ENCODE results near the gene DLGAP4.
A peak's percentile ranks its signal among the peaks of the same experiment; 100 is the strongest.
"Not testable (repeated sequence)": the region's sequence is repeated elsewhere in the genome, so short reads cannot be mapped to it uniquely, and the experiment has no call there.

The DLGAP4 gene

GRCh38 chr20:36474563-36474962 lies 168.4 kb downstream of the DLGAP4 start:
- no peak for DNase-seq (ENCODE audit: low read depth)
- H3K4me3 ChIP-seq (ENCODE audit: low read depth, low read length): no peak overlapping the region
- no peak for TF ChIP-seq CTCF (IDR thresholded peaks at IDR 0.05; ENCODE audit: low read depth, low read length, missing control alignments)
- in situ Hi-C loops (cut with HindIII; ENCODE audit: low sequenced_read_pairs): no loop called here

- not testable (repeated sequence) for DNase-seq (ENCODE audit: low read depth); H3K4me3 ChIP-seq (ENCODE audit: low read depth, low read length)
- in situ Hi-C loops (cut with HindIII; ENCODE audit: low sequenced_read_pairs): loop anchor here (25.0 kb wide), 1 partner anchor 287 kb away; the partner anchor contains the start of gene DSN1
These were observed 168.9 kb downstream of the DLGAP4 start for GRCh38 chr20:36475054-36475453.

- H3K4me3 ChIP-seq (ENCODE audit: low read depth, low read length): no peak overlapping the region
- in situ Hi-C loops (cut with HindIII; ENCODE audit: low sequenced_read_pairs): loop anchor here (25.0 kb wide), 1 partner anchor 285 kb away; the partner anchor contains the start of gene DSN1
- DNase-seq (ENCODE audit: low read depth): no peak
- no peak for TF ChIP-seq CTCF (IDR thresholded peaks at IDR 0.05; ENCODE audit: low read depth, low read length, missing control alignments)
These were observed 171.3 kb downstream of the DLGAP4 start for GRCh38 chr20:36477475-36477874.

GRCh38 chr20:36478137-36478905 lies 172.2 kb downstream of the DLGAP4 start:
- peak; percentile 4 for TF ChIP-seq CTCF (IDR thresholded peaks at IDR 0.05; ENCODE audit: low read depth, low read length, missing control alignments)
- no peak for DNase-seq (ENCODE audit: low read depth)
- no peak overlapping the region for H3K4me3 ChIP-seq (ENCODE audit: low read depth, low read length)
- in situ Hi-C loops (cut with HindIII; ENCODE audit: low sequenced_read_pairs): loop anchor here (25.0 kb wide), 1 partner anchor 284 kb away; the partner anchor contains the start of gene DSN1

GRCh38 chr20:36479938-36480337 lies 173.8 kb downstream of the DLGAP4 start:
- no peak overlapping the region for H3K4me3 ChIP-seq (ENCODE audit: low read depth, low read length)
- TF ChIP-seq CTCF (IDR thresholded peaks at IDR 0.05; ENCODE audit: low read depth, low read length, missing control alignments): no peak
- in situ Hi-C loops (cut with HindIII; ENCODE audit: low sequenced_read_pairs): loop anchor here (25.0 kb wide), 1 partner anchor 282 kb away; the partner anchor contains the start of gene DSN1
- no peak for DNase-seq (ENCODE audit: low read depth)

- no peak for TF ChIP-seq CTCF (IDR thresholded peaks at IDR 0.05; ENCODE audit: low read depth, low read length, missing control alignments)
- in situ Hi-C loops (cut with HindIII; ENCODE audit: low sequenced_read_pairs): loop anchor here (25.0 kb wide), 1 partner anchor 282 kb away; the partner anchor contains the start of gene DSN1
- DNase-seq (ENCODE audit: low read depth): no peak
- H3K4me3 ChIP-seq (ENCODE audit: low read depth, low read length): no peak overlapping the region
These were observed 174.4 kb downstream of the DLGAP4 start for GRCh38 chr20:36480456-36481048.

All from astrocyte of the cerebellum (primary cell).